SH-SY5Y (cell line): Measurements from ENCODE around the gene HLCS.

ENCODE experiments used
- GATA2 ChIP-seq: IDR thresholded peaks from 2 replicates; pipeline ENCODE4 v1.6.1; 2011; ENCODE audit warnings: mild to moderate bottlenecking, low read depth, low read length
- GATA3 ChIP-seq: IDR thresholded peaks from 2 replicates; pipeline ENCODE4 v1.6.1; 2011; ENCODE audit warnings: low read depth, mild to moderate bottlenecking, low read length, moderate library complexity

- no peak for TF ChIP-seq GATA2
- no peak for TF ChIP-seq GATA3
Observed at GRCh38 chr21:36848730-36849274, 117.7 kb downstream of the HLCS start.
